B cell (primary cell): ENCODE results near the gene HMOX2. TPM values are rescaled to one million over a fixed set of nuclear protein-coding genes. Genes with fewer than 3 reads are reported as not detected.

ENCODE experiments used
- ATAC-seq: fragments of 200-7000 bp; cut with Tn5 transposase; one replicate; pipeline ENCODE4 v1.10.0; 2021; ENCODE audit warnings: low read depth, mild to moderate bottlenecking, moderate number of reproducible peaks, moderate library complexity
- CTCF ChIA-PET: fragments of 350-600 bp; sonication (Branson Sonifier 250); formaldehyde crosslinking; loops from one replicate; lab custom pipeline; 2021; ENCODE audit warnings: antibody characterized with exemption, inconsistent platforms; lab: Charles Lee
- POLR2A ChIA-PET: fragments of 350-600 bp; sonication (Branson Sonifier 250); formaldehyde crosslinking; loops from one replicate; lab custom pipeline; 2021; ENCODE audit warnings: antibody characterized with exemption; lab: Charles Lee
- DNase-seq: peaks from one replicate; pipeline ENCODE4 v3.0.0; 2013
- H2AFZ ChIP-seq: 2 replicates; pipeline ENCODE4 v1.6.1; 2012; ENCODE audit warnings: mild to moderate bottlenecking, low read depth, low read length; ENCODE audit not compliant: insufficient read depth, poor library complexity, severe bottlenecking
- H3K27ac ChIP-seq, 2 donors: 1 replicate in 1 of 2; 2 replicates in 1 of 2; pipeline ENCODE4 v1.5.1; 2012 to 2013; ENCODE audit warnings: low read length in 2 of 2, mild to moderate bottlenecking in 2 of 2, moderate library complexity in 1 of 2
- H3K27me3 ChIP-seq, 4 experiments: fragments of 200-600 bp in 1 of 4; sonication (generic) in 1 of 4; replicated peaks in 1 of 4; 1 replicate in 2 of 4; 2 replicates in 2 of 4; pipeline versions ENCODE4 v1.6.1 to v1.7.0; 2013 to 2016; ENCODE audit warnings: low read length in 3 of 4, mild to moderate bottlenecking in 2 of 4, mixed read lengths in 1 of 4, moderate library complexity in 1 of 4; ENCODE audit not compliant: insufficient read depth in 4 of 4, control insufficient read depth in 3 of 4; ENCODE audit errors: control extremely low read depth in 1 of 4
- H3K36me3 ChIP-seq, 2 experiments: replicated peaks in 1 of 2; 1 replicate in 1 of 2; 2 replicates in 1 of 2; pipeline versions ENCODE4 v1.6.1 to v1.7.1; 2013; ENCODE audit warnings: low read length in 1 of 2; ENCODE audit not compliant: insufficient read depth in 2 of 2, control insufficient read depth in 1 of 2; ENCODE audit errors: control extremely low read depth in 1 of 2, extremely low read depth in 1 of 2
- H3K4me1 ChIP-seq, 2 donors: fragments of 200-600 bp in 1 of 2; sonication (generic) in 1 of 2; 1 replicate in 1 of 2; 2 replicates in 1 of 2; pipeline versions ENCODE4 v1.5.1 to v1.6.1; 2013 to 2017; ENCODE audit warnings: low read length in 2 of 2; ENCODE audit not compliant: control insufficient read depth in 2 of 2, insufficient read depth in 2 of 2
- H3K4me2 ChIP-seq: replicated peaks from 2 replicates; pipeline ENCODE3; 2012; ENCODE audit warnings: mild to moderate bottlenecking, low read depth, low read length; ENCODE audit not compliant: poor library complexity, severe bottlenecking
- H3K4me3 ChIP-seq, 5 experiments: fragments of 200-600 bp in 1 of 5; sonication (generic) in 1 of 5; 1 replicate in 3 of 5; 2 replicates in 2 of 5; pipeline versions ENCODE4 v1.5.1 to v1.7.0; 2011 to 2016; ENCODE audit warnings: low read length in 4 of 5, mild to moderate bottlenecking in 4 of 5, low read depth in 2 of 5, control low read depth in 1 of 5, moderate library complexity in 1 of 5; ENCODE audit not compliant: insufficient read depth in 1 of 5; ENCODE audit errors: control extremely low read depth in 1 of 5, extremely low read depth in 1 of 5
- H3K79me2 ChIP-seq: fragments of 200-600 bp; sonication (generic); one replicate; pipeline ENCODE4 v1.6.0; 2016; ENCODE audit warnings: low read length; ENCODE audit not compliant: control insufficient read depth, insufficient read depth
- H3K9ac ChIP-seq: fragments of 200-600 bp; sonication (generic); 2 replicates; pipeline ENCODE4 v1.6.1; 2017; ENCODE audit warnings: mild to moderate bottlenecking, low read length, moderate library complexity
- H3K9me3 ChIP-seq, 3 donors: one replicate each; pipeline versions ENCODE4 v1.6.1 to v1.7.1; 2013; ENCODE audit warnings: low read length in 2 of 3; ENCODE audit not compliant: control insufficient read depth in 2 of 3, insufficient read depth in 1 of 3; ENCODE audit errors: control extremely low read depth in 1 of 3
- H4K20me1 ChIP-seq: 2 replicates; pipeline ENCODE4 v1.6.0; 2012; ENCODE audit warnings: mild to moderate bottlenecking, low read length; ENCODE audit not compliant: insufficient read depth, control insufficient read depth, poor library complexity, severe bottlenecking
- H3K27ac Mint-ChIP-seq: one replicate; pipeline ENCODE4 v1.8.0; 2021; ENCODE audit warnings: mixed read lengths
- H3K27me3 Mint-ChIP-seq: one replicate; pipeline ENCODE4 v1.8.0; 2021; ENCODE audit warnings: mixed read lengths
- H3K4me1 Mint-ChIP-seq: one replicate; pipeline ENCODE4 v1.8.0; 2021; ENCODE audit warnings: mixed read lengths
- H3K4me3 Mint-ChIP-seq: one replicate; pipeline ENCODE4 v1.8.0; 2021; ENCODE audit warnings: mixed read lengths
- H3K9me3 Mint-ChIP-seq: one replicate; pipeline ENCODE4 v1.8.0; 2022; ENCODE audit warnings: mixed read lengths; ENCODE audit not compliant: insufficient read depth
- EZH2 ChIP-seq: IDR thresholded peaks from 2 replicates; pipeline ENCODE4 v1.6.1; 2012; ENCODE audit warnings: borderline replicate concordance, low read depth, mild to moderate bottlenecking, moderate library complexity, low read length; ENCODE audit not compliant: insufficient read depth, poor library complexity, severe bottlenecking
- WGBS: methylation state at CpG from one replicate; pipeline ENCODE4 v1.1.5; 2013; ENCODE audit warnings: missing lambda C conversion rate; ENCODE audit not compliant: insufficient coverage; 5-methylcytosine and 5-hydroxymethylcytosine counted together
- intact Hi-C: fragments of 100-400 bp; cut with micrococcal nuclease; formaldehyde crosslinking; loops from one replicate; pipeline ENCODE4 v1.10.0; 2022
- polyA plus RNA-seq: library from polyadenylated mRNA; depleted of rRNA; stranded (reverse); fragments of >200 nt; gene quantifications from 2 replicates; pipeline ENCODE4 v1.2.3, GENCODE V29; 2012
- total RNA-seq, 2 donors: library from RNA; stranded (reverse); fragments of 120-200 nt in 1 of 2; gene quantifications; 1 replicate in 1 of 2; 2 replicates in 1 of 2; pipeline versions ENCODE4 v1.2.3 to v1.2.4, GENCODE V29; 2013 to 2022
- TF ChIP-seq, protein P1 (sequence below): fragments of 200-600 bp; IDR thresholded peaks from one replicate; pipeline ENCODE4 v1.8.0; 2022; ENCODE audit warnings: antibody characterized with exemption, mild to moderate bottlenecking

HMOX2 gene
- total and polyA plus RNA-seq, 2 donors (not counting 1 experiment from before 2014, with no cell fraction given), result 36.5 to 39.0 TPM

DNA sequence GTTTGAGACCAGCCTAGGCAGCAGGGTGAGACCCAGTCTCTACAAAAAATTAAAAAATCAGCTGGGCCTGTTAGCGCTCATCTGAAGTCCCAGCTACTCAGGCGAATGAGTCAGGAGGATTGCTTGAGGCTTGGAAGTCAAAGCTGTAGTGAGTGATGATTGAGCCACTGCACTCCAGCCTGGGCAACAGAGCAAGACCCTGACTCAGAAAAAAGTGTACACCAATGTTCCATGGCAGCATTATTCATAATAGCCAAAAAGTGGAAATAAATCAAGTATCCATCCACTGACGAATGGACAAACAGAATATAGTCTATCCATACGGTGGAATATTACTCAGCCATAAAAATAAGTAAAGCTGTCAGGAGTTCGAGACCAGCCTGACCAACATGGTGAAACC is 4.3 kb upstream of the HMOX2 start:
- POLR2A ChIA-PET, result no interaction called here
- WGBS, result 100% methylated on average over 2 of the region's 5 CpGs
- no peak overlapping the region for H3K4me3 Mint-ChIP-seq
- DNase-seq (no peak), ATAC-seq (no peak)
- H3K79me2 ChIP-seq, result peaks cover 14% of the 10 kb centered on the region
- H3K4me1 Mint-ChIP-seq, result peaks cover 18% of the 10 kb centered on the region
- CTCF ChIA-PET, result interaction anchor here (0.6 to 2.6 kb wide), 7 partner anchors 9 to 76 kb away, joined by 3 to 11 read pairs (median 3); no protein-coding TSS in a partner anchor
- H3K9me3 ChIP-seq, result peaks cover 0 to 4% (median 0%) of the 10 kb centered on the region in 3 donors
- no peak overlapping the region for H3K27ac ChIP-seq
- no peak overlapping the region for H3K27ac Mint-ChIP-seq
- H3K27me3 ChIP-seq, result no peaks in the 10 kb centered on the region
- peaks cover 5% of the 10 kb centered on the region for H4K20me1 ChIP-seq
- H2AFZ ChIP-seq, result no peak overlapping the region
- no peaks in the 10 kb centered on the region for H3K27me3 Mint-ChIP-seq
- intact Hi-C loops, result no loop called here
- H3K4me3 ChIP-seq, result no peak overlapping the region
- no peak for TF ChIP-seq EZH2
- TF ChIP-seq, protein P1, sequence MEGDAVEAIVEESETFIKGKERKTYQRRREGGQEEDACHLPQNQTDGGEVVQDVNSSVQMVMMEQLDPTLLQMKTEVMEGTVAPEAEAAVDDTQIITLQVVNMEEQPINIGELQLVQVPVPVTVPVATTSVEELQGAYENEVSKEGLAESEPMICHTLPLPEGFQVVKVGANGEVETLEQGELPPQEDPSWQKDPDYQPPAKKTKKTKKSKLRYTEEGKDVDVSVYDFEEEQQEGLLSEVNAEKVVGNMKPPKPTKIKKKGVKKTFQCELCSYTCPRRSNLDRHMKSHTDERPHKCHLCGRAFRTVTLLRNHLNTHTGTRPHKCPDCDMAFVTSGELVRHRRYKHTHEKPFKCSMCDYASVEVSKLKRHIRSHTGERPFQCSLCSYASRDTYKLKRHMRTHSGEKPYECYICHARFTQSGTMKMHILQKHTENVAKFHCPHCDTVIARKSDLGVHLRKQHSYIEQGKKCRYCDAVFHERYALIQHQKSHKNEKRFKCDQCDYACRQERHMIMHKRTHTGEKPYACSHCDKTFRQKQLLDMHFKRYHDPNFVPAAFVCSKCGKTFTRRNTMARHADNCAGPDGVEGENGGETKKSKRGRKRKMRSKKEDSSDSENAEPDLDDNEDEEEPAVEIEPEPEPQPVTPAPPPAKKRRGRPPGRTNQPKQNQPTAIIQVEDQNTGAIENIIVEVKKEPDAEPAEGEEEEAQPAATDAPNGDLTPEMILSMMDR, result no peak
- H3K36me3 ChIP-seq, result peaks cover 0 to 3% of the 10 kb centered on the region in 2 experiments
- H3K4me2 ChIP-seq, result no peak overlapping the region
- H3K9me3 Mint-ChIP-seq, result no peaks in the 10 kb centered on the region
- peaks cover 13 to 25% of the 10 kb centered on the region in 2 donors for H3K4me1 ChIP-seq
- H3K9ac ChIP-seq, result no peak overlapping the region

DNA sequence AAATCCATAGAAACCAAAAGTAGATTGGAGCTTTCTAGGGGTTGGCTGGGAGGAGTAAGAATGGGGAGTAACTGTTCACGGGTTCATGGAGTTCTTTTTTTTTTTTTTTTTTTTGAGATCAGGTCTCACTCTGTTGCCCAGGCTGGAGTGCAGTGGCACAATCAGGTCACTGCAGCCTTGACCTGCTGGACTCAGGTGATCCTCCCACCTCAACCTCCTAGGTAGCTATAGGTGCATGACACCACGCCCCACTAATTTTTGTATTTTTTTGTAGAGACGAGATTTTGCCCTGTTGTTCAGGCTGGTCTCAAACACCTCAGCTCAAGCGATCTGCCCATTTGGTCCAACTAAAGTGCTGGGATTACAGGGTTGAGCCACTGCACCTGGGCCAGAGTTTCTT is 3.3 kb upstream of the HMOX2 start:
- ATAC-seq, result no peak
- peaks cover 26% of the 10 kb centered on the region for H3K4me1 Mint-ChIP-seq
- CTCF ChIA-PET, result interaction anchor here (0.5 to 2.6 kb wide), 5 partner anchors 15 to 188 kb away, joined by 3 to 11 read pairs (median 3); no protein-coding TSS in a partner anchor
- H3K9me3 ChIP-seq, result peaks cover 0 to 4% (median 0%) of the 10 kb centered on the region in 3 donors
- no peak for DNase-seq
- H3K27ac ChIP-seq, result peak overlapping the region in 1 of 2 donors; percentile 30
- intact Hi-C loops, result no loop called here
- peak overlapping the region; percentile 69 for H3K27ac Mint-ChIP-seq
- no peak overlapping the region for H3K4me3 ChIP-seq
- WGBS, result 80% methylated on average over 1 of the region's 4 CpGs
- no peak overlapping the region for H2AFZ ChIP-seq
- H3K36me3 ChIP-seq, result peaks cover 0 to 3% of the 10 kb centered on the region in 2 experiments
- peaks cover 6% of the 10 kb centered on the region for H4K20me1 ChIP-seq
- H3K9ac ChIP-seq, result no peak overlapping the region
- peaks cover 24% of the 10 kb centered on the region for H3K79me2 ChIP-seq
- POLR2A ChIA-PET, result interaction anchor here (0.7 kb wide), 2 partner anchors 31 to 32 kb away, joined by 3 to 6 read pairs; no protein-coding TSS in a partner anchor
- H3K4me1 ChIP-seq, result peaks cover 17 to 35% of the 10 kb centered on the region in 2 donors
- H3K9me3 Mint-ChIP-seq, result no peaks in the 10 kb centered on the region
- no peaks in the 10 kb centered on the region for H3K27me3 Mint-ChIP-seq
- H3K4me2 ChIP-seq, result no peak overlapping the region
- peak overlapping the region; percentile 81 for H3K4me3 Mint-ChIP-seq
- H3K27me3 ChIP-seq, result no peaks in the 10 kb centered on the region
- TF ChIP-seq, protein P1, result no peak
- TF ChIP-seq EZH2, result no peak
